NCI-H1105 treated with DMSO at 0.1 percent for 48 hours (cell line): ENCODE measurements around the gene IL1RL2.

Experiments
- DNase-seq: peaks from one replicate; lab custom pipeline; 2025; lab: John Stamatoyannopoulos, UW

Gene IL1RL2

DNA sequence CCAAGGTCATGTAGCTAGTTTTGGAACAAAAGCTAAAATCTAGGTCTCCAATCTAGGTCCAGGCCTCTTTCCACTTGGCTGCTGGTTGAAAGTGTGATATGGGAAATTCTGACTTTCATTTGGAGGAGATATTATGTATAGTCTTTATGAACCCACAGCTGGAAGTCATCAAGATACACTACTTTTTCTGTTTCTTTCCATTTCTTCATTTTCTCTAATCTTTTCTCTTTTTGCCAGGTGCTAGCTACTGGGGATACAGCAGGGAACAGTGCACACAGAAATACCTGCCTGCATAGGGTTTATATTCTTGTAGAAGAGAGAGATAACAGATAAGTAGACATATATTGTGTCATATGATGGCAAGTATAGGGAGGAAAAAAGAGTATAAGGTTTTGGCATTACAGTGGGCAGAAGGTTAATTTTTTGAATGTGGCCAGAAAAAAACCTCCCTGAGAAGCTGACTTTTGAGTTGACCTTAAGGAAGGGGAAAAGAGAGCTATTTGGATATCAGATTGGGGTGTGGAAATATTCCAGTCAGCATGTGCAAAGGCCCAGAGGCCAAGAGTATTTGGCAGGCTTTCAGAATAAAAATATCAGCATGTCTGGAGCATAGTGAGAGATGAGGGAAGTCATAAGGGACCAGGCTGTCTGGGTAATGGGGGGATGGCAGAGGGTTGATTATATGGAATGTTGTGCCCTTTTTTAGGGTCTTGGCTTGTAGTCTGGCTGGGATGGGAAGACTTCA lies 28.6 kb upstream of the IL1RL2 start:
- no peak for DNase-seq

DNA sequence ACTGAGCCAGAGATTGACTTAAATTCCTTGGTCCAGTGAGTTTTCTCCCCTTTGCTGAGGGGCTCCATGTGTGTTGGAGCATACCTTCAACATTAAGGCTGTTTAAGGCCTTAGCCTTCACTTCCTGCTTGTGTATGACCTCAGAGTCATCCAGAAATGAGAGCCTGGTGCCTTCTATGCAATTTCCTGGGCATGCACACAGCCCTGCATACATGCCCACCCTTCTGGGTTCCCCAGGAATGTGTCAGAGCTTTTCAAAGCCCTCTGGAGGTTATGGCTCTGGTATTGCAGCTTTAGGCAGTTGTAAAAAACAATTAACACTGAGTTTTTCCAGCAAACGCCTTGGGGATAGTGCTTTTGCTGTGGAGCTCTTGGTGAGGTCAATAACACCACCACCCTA lies 27.5 kb upstream of the IL1RL2 start:
- no peak for DNase-seq

DNA sequence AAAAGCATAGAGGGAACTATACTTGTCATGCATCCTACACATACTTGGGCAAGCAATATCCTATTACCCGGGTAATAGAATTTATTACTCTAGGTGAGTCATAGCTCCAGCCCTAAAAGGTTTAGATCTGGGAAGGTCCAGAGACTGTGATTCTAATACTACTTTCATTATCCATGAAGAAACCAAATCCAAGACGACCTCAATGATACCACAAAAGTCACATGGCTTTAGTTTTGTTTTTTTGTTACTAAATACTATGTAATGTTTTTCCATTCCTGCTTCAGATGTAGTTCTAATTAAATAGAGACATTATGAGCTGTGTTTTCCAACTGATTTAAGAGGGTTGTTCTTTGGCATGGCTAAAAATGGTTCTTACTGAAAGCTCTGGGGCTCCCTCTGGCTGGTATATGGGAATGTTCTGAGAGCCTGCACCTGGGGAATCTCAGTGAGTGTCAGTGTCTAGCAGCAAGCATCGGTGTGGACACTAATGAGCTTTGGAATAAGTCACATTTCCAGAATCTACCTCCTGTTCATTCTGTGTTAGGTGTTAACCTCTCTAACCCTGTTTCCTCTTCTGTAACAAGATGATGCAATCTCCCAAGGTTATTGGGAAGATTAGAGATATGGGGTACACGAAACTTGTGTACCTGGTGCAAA lies 20.5 kb upstream of the IL1RL2 start:
- DNase-seq: no peak

GRCh38 chr2:102168026-102168771 lies 18.6 kb upstream of the IL1RL2 start:
- no peak for DNase-seq

GRCh38 chr2:102171946-102172345 lies 14.9 kb upstream of the IL1RL2 start:
- peak; percentile 15 for DNase-seq

DNA sequence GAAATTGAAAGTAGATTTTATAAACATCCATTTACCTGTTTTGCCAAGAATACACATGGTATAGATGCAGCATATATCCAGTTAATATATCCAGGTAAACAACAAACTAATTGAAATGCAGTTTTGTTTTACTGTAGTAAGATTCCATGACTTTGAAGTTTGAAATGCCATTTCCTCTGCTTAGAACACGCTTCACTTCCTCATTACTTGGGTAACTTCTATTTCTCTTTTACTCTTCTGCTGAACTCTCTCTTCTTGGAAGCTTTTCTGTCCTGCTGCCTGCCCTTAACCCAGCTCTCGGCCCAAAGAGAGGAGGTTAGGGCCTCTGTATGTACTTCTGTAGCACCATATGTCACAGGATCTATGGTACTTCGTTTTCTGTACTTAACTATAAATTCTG lies 14.1 kb upstream of the IL1RL2 start:
- no peak for DNase-seq

- no peak for DNase-seq
These were observed 10.7 kb upstream of the IL1RL2 start for GRCh38 chr2:102176172-102176571.

- no peak for DNase-seq
These were observed 8.9 kb upstream of the IL1RL2 start for GRCh38 chr2:102177814-102178478.

GRCh38 chr2:102179061-102179460 lies 7.8 kb upstream of the IL1RL2 start:
- DNase-seq: no peak

DNA sequence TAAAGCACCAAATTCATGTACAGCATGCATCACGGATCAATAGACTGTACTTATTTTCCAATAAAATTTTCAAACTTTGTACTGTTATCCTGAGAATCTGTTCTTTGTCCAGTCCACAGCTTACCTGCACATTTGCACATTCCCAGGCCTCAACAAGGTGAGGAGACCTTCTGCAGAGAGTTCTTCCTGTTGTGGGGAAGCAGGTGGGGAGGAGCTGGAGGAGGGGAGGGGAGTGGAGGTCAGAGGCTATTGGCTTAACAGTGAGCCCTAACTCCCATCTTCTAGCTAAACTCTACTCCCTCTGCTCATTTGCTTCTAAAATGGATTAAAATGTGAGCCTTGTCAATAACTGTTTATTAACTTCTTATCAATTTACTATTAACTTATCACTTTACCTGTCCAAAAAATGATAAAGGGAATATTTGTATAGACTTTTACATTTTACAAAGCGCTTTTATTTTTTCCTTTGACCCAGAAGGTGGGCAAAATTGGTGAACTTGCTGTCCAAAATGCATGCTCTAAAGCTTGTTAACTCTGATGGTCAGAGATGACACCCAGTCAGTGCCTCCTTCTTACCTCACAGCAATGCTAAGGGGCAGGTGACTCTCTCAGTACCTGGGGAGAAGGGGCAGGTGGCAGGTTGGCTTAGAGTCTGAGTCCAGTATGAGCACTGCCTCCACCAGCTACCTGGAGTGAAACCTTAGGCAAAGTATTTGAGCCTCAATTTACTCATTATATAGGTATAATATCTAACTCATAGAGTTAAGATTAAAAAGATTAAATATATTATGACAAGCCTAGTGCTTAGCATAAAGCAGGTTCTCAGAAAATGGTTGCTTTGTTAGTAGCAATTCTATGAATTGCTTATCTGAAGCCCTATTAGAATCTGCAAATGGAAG lies 6.8 kb upstream of the IL1RL2 start:
- DNase-seq: no peak

- DNase-seq: no peak
These were observed 6.2 kb upstream of the IL1RL2 start for GRCh38 chr2:102180687-102180999.

GRCh38 chr2:102181376-102181775 lies 5.4 kb upstream of the IL1RL2 start:
- no peak for DNase-seq

DNA sequence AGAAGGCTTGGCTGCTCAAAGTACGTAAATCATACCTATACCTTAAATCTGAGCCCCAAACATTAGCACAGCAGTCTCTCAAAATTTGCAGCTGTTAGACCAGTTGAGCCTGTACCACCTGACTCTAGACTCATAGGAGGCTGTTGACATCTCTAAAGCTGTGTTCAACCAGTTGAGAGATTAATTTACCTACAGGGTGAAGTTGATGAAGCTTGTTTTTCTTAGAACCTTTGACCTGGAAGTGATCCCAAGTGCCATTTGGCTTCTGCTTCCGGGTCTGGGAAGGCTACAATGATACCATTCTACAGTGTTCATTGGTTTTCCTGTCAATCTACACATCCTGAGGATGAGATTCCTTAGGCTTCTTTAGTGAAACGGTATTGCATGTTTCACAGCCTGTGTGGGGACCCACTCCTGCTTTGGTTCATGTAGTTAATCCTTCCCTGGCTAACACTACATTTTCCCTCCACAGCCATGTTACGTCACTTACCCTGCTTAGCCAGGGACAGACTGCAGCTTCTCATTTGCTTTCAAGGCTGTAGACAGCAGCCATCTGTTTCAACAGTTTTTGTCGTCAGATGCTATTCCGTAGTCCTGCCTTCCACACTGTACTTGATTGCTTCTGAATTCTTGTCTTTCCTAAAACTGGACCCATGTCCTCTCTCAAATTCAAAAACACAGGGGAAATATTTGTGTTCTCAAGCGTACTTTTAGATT lies 4.7 kb upstream of the IL1RL2 start:
- no peak for DNase-seq

GRCh38 chr2:102184018-102184417 lies 2.8 kb upstream of the IL1RL2 start:
- no peak for DNase-seq

- DNase-seq: no peak
These were observed 2.3 kb upstream of the IL1RL2 start for GRCh38 chr2:102184568-102184967.

- DNase-seq: no peak
These were observed 1.5 kb upstream of the IL1RL2 start for GRCh38 chr2:102185347-102185746.

DNA sequence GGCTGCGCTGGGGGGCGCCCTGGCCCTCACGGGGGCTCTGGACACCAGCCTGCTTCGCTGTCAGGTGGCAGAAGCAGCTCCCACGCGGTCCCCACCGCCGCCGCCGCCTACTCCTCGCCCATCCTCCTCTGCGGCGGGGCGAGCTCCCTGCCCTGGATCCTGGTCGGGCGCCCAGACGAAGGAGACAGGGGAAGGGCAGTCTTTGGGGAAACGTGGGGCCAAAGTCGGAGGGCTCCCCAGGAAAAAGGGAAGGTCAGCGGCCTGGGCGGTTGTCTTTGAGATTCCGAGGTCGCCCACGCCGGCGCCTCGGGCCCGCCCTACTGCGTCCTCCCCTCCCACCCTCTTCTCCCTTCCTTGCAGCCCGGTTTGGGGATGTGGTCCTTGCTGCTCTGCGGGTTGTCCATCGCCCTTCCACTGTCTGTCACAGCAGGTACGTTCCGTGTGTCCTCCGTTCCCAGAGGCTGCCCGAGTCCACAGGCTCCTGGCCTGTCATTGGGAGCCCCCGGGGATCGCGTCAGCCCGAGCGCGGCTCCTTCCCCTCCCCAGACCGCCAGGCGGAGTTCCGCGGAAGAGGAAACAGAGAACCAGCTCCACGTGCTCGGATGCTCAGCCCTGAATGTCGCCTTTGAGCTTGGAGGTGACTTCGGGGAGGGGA lies 800 bp downstream of the IL1RL2 start:
- DNase-seq: no peak

DNA sequence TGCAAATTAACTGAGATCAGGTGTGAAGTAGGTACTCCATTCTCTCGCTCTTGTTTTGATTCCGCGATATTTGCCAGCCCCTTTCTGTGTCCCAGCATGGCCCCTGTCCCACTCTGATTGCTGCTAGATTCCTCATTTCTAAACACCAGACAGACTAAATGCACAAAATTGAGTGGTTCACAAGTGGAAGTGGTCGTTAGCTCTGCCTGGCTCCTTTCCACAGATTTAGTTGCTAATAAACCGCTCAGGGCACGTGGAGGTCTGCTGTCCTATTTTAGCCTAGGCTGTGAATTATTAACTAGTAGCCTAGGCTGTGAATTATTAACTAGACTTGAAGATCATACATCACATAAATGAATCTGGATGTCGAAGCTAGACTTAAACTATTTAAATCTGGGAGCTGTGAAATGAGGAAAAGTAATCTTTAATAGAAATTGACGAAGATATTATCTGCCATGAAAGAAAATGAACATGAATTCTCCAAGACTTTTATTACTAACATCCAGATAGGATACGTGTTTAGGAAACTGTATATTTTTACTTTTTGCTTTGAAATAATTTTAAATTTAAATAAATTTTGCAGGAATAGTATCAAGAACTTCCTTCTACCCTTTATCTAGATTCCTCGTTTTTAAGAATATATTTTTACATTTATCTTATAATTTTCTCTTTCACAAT lies 3.7 kb downstream of the IL1RL2 start:
- no peak for DNase-seq

GRCh38 chr2:102191501-102191900 lies 4.7 kb downstream of the IL1RL2 start:
- DNase-seq: no peak

DNA sequence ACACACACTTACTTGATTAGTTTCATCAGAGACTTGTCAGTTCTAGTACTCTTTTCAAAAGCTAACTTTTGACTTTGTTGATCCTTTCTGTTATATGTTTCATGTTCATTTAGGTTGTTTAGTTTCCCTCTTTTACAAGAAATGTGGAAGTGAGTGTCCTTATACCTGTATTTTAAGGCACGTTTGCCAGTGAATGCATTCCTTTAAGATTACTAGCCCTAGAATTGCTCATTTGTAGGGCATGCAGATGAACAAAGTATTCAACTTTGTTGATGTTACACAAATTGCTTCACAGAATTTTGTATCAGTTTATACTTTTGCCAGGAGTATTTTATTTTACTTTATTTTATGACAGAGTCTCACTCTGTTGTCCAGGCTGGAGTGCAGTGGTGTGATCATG lies 6.3 kb downstream of the IL1RL2 start:
- DNase-seq: no peak
